SU-DHL-6 (cell line): ENCODE measurements around the gene CCDC17.

Experiments used
- H2AFZ ChIP-seq: fragments of 200-600 bp; sonication (generic); 2 replicates; pipeline ENCODE4 v1.6.1; 2014; ENCODE audit warnings: low read depth, mild to moderate bottlenecking, moderate library complexity, mixed read lengths, antibody characterized with exemption, low read length; ENCODE audit not compliant: severe bottlenecking
- H3F3A ChIP-seq: fragments of 200-600 bp; shearing (Covaris generic); 2 replicates; pipeline ENCODE4 v1.6.0; 2016; ENCODE audit warnings: antibody characterized with exemption, mild to moderate bottlenecking; ENCODE audit not compliant: insufficient read depth
- H3K27ac ChIP-seq: fragments of 200-600 bp; sonication (generic); 2 replicates; pipeline ENCODE4 v1.5.1; 2016; ENCODE audit warnings: low read depth, mild to moderate bottlenecking, low read length, moderate library complexity, mixed read lengths
- H3K27me3 ChIP-seq: fragments of 200-600 bp; sonication (generic), shearing (Covaris generic); 2 replicates; pipeline ENCODE4 v1.6.0; 2014; ENCODE audit warnings: mild to moderate bottlenecking, low read length
- H3K36me3 ChIP-seq: fragments of 200-600 bp; sonication (generic); 2 replicates; pipeline ENCODE4 v1.6.1; 2014; ENCODE audit warnings: mild to moderate bottlenecking, low read length, mixed read lengths
- H3K4me2 ChIP-seq: fragments of 300-600, 200-600 bp; shearing (Covaris generic), sonication (generic); 2 replicates; pipeline ENCODE4 v1.6.0; 2014; ENCODE audit warnings: low read length, low read depth, mild to moderate bottlenecking; ENCODE audit not compliant: poor library complexity, severe bottlenecking
- H3K4me3 ChIP-seq: fragments of 200-600 bp; sonication (generic); 2 replicates; pipeline ENCODE4 v1.5.1; 2014; ENCODE audit warnings: antibody characterized with exemption, low read length, mild to moderate bottlenecking, mixed read lengths; ENCODE audit not compliant: insufficient read depth, poor library complexity, severe bottlenecking
- H3K79me2 ChIP-seq: fragments of 200-600 bp; sonication (generic); 2 replicates; pipeline ENCODE4 v1.6.1; 2014; ENCODE audit warnings: mild to moderate bottlenecking, low read length, moderate library complexity; ENCODE audit not compliant: insufficient read depth
- H3K9ac ChIP-seq: fragments of 200-600 bp; sonication (generic); 2 replicates; pipeline ENCODE4 v1.7.0; 2014; ENCODE audit warnings: mild to moderate bottlenecking, low read length
- H3K9me2 ChIP-seq: fragments of 200-600 bp; sonication (generic); replicated peaks from 2 replicates; pipeline ENCODE4 v1.6.1; 2014; ENCODE audit warnings: low read length; ENCODE audit not compliant: insufficient read depth
- H3K9me3 ChIP-seq: fragments of 200-600 bp; sonication (generic); 2 replicates; pipeline ENCODE4 v1.6.1; 2014; ENCODE audit warnings: low read length, mixed read lengths; ENCODE audit not compliant: insufficient read depth
- H4K20me1 ChIP-seq: fragments of 200-600 bp; sonication (generic); 2 replicates; pipeline ENCODE4 v1.6.1; 2014; ENCODE audit warnings: low read depth, mild to moderate bottlenecking, antibody characterized with exemption, low read length, moderate library complexity, mixed read lengths
- EZH2phosphoT487 ChIP-seq: fragments of 200-600 bp; sonication (generic), shearing (Covaris generic); conservative IDR thresholded peaks from 2 replicates; pipeline ENCODE4 v1.6.1; 2018; ENCODE audit warnings: mild to moderate bottlenecking, antibody characterized with exemption, low read length, moderate library complexity, mixed read lengths
- TF ChIP-seq, protein P1 (sequence below): fragments of 200-600 bp; sonication (generic); IDR thresholded peaks from one replicate; pipeline ENCODE4 v1.5.1; 2017; ENCODE audit warnings: antibody characterized with exemption, mild to moderate bottlenecking, low read length, moderate library complexity; ENCODE audit not compliant: insufficient read depth, poor library complexity, severe bottlenecking

CCDC17 gene

DNA sequence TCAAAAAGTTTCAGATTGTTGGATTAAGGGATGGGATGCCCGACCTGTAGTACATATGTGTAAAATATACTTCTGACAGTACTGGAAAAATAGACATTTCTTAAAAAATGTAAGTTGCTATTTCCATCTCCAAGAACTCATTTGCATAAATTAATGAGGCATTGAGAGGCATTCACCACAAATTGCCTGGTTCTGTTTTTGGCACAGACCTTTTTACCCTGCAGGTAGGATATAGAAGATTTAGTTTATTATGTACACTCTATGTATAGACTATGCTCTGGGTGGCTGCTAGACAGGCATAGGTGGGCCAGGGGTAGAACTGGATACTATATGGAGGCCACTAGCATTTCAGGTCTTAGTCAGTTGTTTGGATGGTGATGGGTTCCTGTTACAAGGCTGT lies 8.0 kb downstream of the CCDC17 start:
- no peak overlapping the region for H3K4me2 ChIP-seq
- peaks cover 64% of the 10 kb centered on the region for H3F3A ChIP-seq
- H3K36me3 ChIP-seq: peaks cover 56% of the 10 kb centered on the region
- H3K27me3 ChIP-seq: no peaks in the 10 kb centered on the region
- TF ChIP-seq, protein P1, sequence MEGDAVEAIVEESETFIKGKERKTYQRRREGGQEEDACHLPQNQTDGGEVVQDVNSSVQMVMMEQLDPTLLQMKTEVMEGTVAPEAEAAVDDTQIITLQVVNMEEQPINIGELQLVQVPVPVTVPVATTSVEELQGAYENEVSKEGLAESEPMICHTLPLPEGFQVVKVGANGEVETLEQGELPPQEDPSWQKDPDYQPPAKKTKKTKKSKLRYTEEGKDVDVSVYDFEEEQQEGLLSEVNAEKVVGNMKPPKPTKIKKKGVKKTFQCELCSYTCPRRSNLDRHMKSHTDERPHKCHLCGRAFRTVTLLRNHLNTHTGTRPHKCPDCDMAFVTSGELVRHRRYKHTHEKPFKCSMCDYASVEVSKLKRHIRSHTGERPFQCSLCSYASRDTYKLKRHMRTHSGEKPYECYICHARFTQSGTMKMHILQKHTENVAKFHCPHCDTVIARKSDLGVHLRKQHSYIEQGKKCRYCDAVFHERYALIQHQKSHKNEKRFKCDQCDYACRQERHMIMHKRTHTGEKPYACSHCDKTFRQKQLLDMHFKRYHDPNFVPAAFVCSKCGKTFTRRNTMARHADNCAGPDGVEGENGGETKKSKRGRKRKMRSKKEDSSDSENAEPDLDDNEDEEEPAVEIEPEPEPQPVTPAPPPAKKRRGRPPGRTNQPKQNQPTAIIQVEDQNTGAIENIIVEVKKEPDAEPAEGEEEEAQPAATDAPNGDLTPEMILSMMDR: no peak
- TF ChIP-seq EZH2phosphoT487: no peak
- H2AFZ ChIP-seq: no peak overlapping the region
- 0 out of 2 replicates have a peak, but pooled peaks cover 3% of the 10 kb centered on the region for H4K20me1 ChIP-seq
- H3K9me3 ChIP-seq: no peaks in the 10 kb centered on the region
- no peak overlapping the region for H3K27ac ChIP-seq
- no peaks in the 10 kb centered on the region for H3K9me2 ChIP-seq
- H3K9ac ChIP-seq: no peak overlapping the region
- H3K79me2 ChIP-seq: no peaks in the 10 kb centered on the region; the same call in 1 of the 2 replicates
- no peak overlapping the region for H3K4me3 ChIP-seq

DNA sequence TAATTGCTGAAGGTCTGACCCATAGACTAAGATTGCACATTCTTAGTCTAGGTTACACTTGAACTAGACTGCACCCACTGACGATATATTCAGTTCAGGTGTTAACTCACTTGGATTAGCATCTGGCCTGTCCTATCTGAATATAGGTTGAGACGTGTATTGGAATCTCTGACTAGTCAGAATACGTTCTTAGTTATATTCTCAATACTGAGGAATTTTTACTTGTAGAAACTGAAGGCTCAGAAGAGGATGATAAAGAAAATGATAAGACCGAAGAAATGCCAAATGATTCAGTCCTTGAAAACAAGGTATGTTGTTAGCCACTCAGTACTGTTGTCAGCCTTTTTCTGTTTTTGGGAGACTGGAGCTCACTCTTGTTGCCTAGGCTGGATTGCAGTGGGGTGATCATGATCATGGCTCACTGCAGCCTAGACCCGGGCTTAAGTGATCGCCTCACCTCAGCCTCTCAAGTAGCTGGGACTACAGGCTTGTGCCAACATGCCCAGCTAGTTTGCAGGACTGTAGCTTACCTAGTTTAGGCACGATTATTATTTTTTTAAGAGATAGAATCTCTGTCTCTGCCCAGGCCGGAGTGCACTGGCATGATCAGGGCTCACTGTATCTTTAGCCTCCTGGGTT lies 10.8 kb downstream of the CCDC17 start:
- H3K36me3 ChIP-seq: peaks cover 78% of the 10 kb centered on the region
- no peaks in the 10 kb centered on the region; the same call in 1 of the 2 replicates for H3K79me2 ChIP-seq
- H2AFZ ChIP-seq: no peak overlapping the region
- no peak overlapping the region for H3K27ac ChIP-seq
- TF ChIP-seq, protein P1: no peak
- H3K27me3 ChIP-seq: no peaks in the 10 kb centered on the region
- no peaks in the 10 kb centered on the region for H3K9me3 ChIP-seq
- no peak overlapping the region for H3K4me3 ChIP-seq
- H3K9me2 ChIP-seq: no peaks in the 10 kb centered on the region
- peaks cover 38% of the 10 kb centered on the region for H3F3A ChIP-seq
- 0 out of 2 replicates have a peak, but pooled peaks cover 6% of the 10 kb centered on the region for H4K20me1 ChIP-seq
- no peak overlapping the region for H3K4me2 ChIP-seq
- no peak overlapping the region for H3K9ac ChIP-seq

DNA sequence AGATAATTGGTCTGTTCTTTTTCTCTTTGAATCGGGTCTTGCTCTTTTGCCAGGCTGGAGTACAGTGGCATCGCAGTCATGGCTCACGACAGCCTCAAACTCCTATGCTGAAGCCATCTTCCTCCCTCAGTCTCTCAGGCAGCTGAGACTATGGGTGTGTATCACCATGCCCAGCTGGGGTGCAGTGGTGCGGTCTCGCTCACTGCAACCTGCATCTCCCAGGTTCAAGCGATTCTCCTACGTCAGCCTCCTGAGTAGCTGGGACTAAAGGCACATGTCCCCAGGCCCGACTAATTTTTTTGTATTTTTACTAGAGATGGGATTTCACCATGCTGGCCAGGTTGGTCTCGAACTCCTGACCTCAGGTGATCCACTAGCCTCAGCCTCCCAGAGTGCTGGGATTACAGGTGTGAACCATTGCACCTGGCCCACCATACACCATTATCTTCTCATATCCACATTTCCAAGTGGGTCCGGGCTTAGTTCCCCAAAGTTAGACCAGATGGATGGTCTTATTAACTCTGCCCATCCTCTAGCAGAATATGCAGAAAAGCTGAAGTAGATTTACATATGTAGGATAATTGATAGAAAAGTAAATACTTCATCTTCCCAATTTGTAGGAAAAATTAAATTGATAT lies 13.1 kb downstream of the CCDC17 start:
- Histone ChIP-seq H3F3A (peaks cover 25% of the 10 kb centered on the region), H3K4me3 (no peak overlapping the region), H3K36me3 (peaks cover 74% of the 10 kb centered on the region), H3K4me2 (no peak overlapping the region), H3K27me3 (no peaks in the 10 kb centered on the region), H3K9me3 (no peaks in the 10 kb centered on the region), H4K20me1 (peaks cover 6% of the 10 kb centered on the region; the same call in 1 of the 2 replicates), H3K79me2 (peaks cover 13% of the 10 kb centered on the region), H2AFZ (no peak overlapping the region), H3K9ac (no peak overlapping the region), H3K27ac (no peak overlapping the region), H3K9me2 (no peaks in the 10 kb centered on the region)
- no peak for TF ChIP-seq EZH2phosphoT487
- TF ChIP-seq, protein P1: no peak
